ENCODE data around the gene MTMR3.
"Not testable (repeated sequence)": the region's sequence is repeated elsewhere in the genome, so short reads cannot be mapped to it uniquely, and the experiment has no call there.

Gene MTMR3

DNA sequence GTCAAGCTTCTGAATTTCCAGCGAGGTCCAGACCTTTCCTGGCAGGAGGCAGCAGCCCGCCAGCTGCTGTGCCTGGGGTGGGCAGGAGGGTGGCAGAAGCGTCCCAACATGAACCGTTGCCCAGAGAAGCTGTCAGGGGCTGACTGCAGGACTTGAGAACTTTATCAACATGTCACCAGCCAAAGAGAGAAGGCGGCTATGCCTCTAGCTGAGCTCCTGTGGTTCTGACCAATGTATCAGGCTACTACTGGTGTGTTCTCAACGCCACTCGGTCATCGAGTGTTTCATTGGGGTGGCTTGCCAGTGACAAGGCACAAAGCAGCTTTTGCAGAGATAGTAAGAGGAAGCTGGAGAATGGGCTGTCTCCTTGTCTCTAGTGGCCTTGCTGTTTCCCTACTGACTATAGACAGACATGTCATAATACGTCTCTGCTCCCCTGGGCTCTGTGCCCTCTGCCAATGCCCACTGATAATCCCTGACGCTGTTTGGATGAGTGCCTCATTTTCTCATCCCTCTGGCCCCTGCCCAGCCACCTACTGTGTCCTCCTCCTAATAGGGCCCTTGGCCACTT is 27.3 kb upstream of the MTMR3 start:
- Histone ChIP-seq H4K20me1 (ENCODE audit: control insufficient read depth, insufficient read depth, low read depth, low read length) (no peaks in the 10 kb centered on the region), H3K9me2 (replicated peaks; ENCODE audit: control insufficient read depth, low read length) (no peaks in the 10 kb centered on the region), H3K27ac (ENCODE audit: low read depth, low read length) (no peak overlapping the region), H3K4me3 (ENCODE audit: low read length) (no peak overlapping the region), H3K27me3 (ENCODE audit: control insufficient read depth, low read length) (no peaks in the 10 kb centered on the region), H3F3A (ENCODE audit: control insufficient read depth, insufficient read depth) (no peaks in the 10 kb centered on the region), H3K4me1 (ENCODE audit: control insufficient read depth, low read length) (no peaks in the 10 kb centered on the region), H3K79me2 (ENCODE audit: control insufficient read depth, low read length) (no peaks in the 10 kb centered on the region), H3K36me3 (ENCODE audit: control insufficient read depth, low read length) (no peaks in the 10 kb centered on the region), H3K9me3 (ENCODE audit: control insufficient read depth, insufficient read depth, low read length) (no peaks in the 10 kb centered on the region), H3K4me2 (ENCODE audit: low read length) (no peak overlapping the region)
- TF ChIP-seq, protein P1, sequence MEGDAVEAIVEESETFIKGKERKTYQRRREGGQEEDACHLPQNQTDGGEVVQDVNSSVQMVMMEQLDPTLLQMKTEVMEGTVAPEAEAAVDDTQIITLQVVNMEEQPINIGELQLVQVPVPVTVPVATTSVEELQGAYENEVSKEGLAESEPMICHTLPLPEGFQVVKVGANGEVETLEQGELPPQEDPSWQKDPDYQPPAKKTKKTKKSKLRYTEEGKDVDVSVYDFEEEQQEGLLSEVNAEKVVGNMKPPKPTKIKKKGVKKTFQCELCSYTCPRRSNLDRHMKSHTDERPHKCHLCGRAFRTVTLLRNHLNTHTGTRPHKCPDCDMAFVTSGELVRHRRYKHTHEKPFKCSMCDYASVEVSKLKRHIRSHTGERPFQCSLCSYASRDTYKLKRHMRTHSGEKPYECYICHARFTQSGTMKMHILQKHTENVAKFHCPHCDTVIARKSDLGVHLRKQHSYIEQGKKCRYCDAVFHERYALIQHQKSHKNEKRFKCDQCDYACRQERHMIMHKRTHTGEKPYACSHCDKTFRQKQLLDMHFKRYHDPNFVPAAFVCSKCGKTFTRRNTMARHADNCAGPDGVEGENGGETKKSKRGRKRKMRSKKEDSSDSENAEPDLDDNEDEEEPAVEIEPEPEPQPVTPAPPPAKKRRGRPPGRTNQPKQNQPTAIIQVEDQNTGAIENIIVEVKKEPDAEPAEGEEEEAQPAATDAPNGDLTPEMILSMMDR (IDR thresholded peaks at IDR 0.05; ENCODE audit: low read depth, low read length, poor library complexity, severe bottlenecking): no peak
- TF ChIP-seq EZH2phosphoT487 (IDR thresholded peaks at IDR 0.05; ENCODE audit: borderline replicate concordance, low read length): no peak

DNA sequence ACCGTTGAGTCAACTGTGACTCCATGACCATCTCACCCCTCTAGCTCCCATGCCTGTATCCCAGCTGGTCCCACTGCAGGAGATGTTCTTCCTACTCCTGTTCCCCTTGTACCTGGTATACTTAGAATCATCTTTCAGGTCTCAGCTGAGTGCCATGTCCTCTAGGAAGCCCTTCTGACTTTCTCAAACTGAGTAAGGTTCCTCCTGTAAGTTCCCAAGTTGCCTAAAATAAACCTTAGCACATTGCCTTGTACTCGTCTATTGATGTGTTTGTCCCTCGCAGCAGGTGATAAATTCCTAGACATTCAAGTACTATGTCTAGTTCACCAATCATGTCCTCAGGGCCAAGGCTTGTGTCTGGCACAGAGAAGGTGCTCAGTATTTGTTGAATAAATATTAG is 26.5 kb upstream of the MTMR3 start:
- H3K27me3 ChIP-seq (ENCODE audit: control insufficient read depth, low read length): no peaks in the 10 kb centered on the region
- H3K4me2 ChIP-seq (ENCODE audit: low read length): no peak overlapping the region
- H3K9me3 ChIP-seq (ENCODE audit: control insufficient read depth, insufficient read depth, low read length): no peaks in the 10 kb centered on the region
- no peaks in the 10 kb centered on the region for H3K4me1 ChIP-seq (ENCODE audit: control insufficient read depth, low read length)
- H3K9me2 ChIP-seq (replicated peaks; ENCODE audit: control insufficient read depth, low read length): no peaks in the 10 kb centered on the region
- H3K36me3 ChIP-seq (ENCODE audit: control insufficient read depth, low read length): no peaks in the 10 kb centered on the region
- no peaks in the 10 kb centered on the region for H4K20me1 ChIP-seq (ENCODE audit: control insufficient read depth, insufficient read depth, low read depth, low read length)
- H3K27ac ChIP-seq (ENCODE audit: low read depth, low read length): no peak overlapping the region
- no peak overlapping the region for H3K4me3 ChIP-seq (ENCODE audit: low read length)
- H3F3A ChIP-seq (ENCODE audit: control insufficient read depth, insufficient read depth): no peaks in the 10 kb centered on the region
- TF ChIP-seq EZH2phosphoT487 (IDR thresholded peaks at IDR 0.05; ENCODE audit: borderline replicate concordance, low read length): no peak
- TF ChIP-seq, protein P1 (IDR thresholded peaks at IDR 0.05; ENCODE audit: low read depth, low read length, poor library complexity, severe bottlenecking): no peak
- H3K79me2 ChIP-seq (ENCODE audit: control insufficient read depth, low read length): no peaks in the 10 kb centered on the region

DNA sequence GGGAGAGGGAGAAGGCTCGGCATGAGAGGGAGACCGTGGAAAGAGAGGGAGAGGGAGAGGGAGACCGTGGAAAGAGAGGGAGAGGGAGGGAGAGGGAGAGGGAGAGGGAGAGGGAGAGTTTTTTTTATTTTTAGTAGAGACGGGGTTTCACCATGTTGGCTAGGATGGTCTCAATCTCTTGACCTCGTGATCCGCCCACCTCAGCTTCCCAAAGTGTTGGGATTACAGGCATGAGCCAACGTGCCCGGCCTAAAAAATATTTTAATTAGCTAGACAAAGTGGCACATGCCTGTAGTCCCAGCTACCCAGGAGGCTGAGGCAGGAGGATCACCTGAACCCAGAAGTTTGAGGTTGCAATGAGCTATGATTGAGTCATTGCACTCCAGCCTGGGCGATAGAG is 23.9 kb upstream of the MTMR3 start:
- not testable (repeated sequence) for H3K36me3 ChIP-seq (ENCODE audit: control insufficient read depth, low read length); H3K79me2 ChIP-seq (ENCODE audit: control insufficient read depth, low read length); H3K9me3 ChIP-seq (ENCODE audit: control insufficient read depth, insufficient read depth, low read length); H3K4me3 ChIP-seq (ENCODE audit: low read length); H4K20me1 ChIP-seq (ENCODE audit: control insufficient read depth, insufficient read depth, low read depth, low read length); H3K4me2 ChIP-seq (ENCODE audit: low read length); H3K27me3 ChIP-seq (ENCODE audit: control insufficient read depth, low read length); H3K27ac ChIP-seq (ENCODE audit: low read depth, low read length); H3K4me1 ChIP-seq (ENCODE audit: control insufficient read depth, low read length); H3F3A ChIP-seq (ENCODE audit: control insufficient read depth, insufficient read depth); H3K9me2 ChIP-seq (replicated peaks; ENCODE audit: control insufficient read depth, low read length)

DNA sequence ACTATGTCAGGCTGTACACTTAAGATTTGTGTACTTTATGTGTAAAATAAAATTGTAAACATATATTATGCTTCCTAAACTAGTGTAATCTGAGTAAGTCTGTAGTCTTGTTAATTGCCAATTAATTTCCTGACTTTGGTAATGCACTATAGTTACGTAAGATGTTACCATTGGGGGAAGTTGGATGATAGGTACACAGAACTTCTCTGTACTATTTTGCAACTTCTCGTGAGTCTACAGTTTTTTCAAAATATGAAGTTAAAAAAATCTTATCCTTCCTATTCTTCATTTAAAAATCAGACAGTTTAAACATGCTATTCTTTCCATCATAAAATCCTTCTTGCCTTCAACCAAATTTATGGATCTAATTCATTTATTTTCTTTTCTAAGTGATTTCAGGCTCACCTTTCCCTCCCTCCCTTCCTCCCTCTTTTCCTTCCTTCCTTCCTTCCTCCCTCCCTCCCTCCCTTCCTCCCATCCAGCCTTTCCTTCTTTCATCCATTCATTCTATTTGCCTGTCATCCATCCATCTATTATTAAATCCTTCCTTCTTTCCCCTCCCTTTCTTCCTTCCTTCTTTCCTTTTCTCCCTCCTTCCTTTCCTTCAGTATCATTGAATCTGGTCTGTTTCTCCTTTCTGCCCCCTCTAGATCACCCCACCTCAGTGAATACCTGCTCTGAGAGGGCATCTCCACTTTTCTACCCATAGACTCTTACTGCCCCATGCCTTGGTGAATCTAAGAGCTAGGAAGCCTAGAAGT is 22.8 kb upstream of the MTMR3 start:
- Histone ChIP-seq H3K9me2 (replicated peaks; ENCODE audit: control insufficient read depth, low read length) (no peaks in the 10 kb centered on the region), H3K27ac (ENCODE audit: low read depth, low read length) (no peak overlapping the region), H3F3A (ENCODE audit: control insufficient read depth, insufficient read depth) (no peaks in the 10 kb centered on the region), H4K20me1 (ENCODE audit: control insufficient read depth, insufficient read depth, low read depth, low read length) (no peaks in the 10 kb centered on the region), H3K79me2 (ENCODE audit: control insufficient read depth, low read length) (no peaks in the 10 kb centered on the region), H3K9me3 (ENCODE audit: control insufficient read depth, insufficient read depth, low read length) (no peaks in the 10 kb centered on the region), H3K4me2 (ENCODE audit: low read length) (no peak overlapping the region), H3K4me3 (ENCODE audit: low read length) (no peak overlapping the region), H3K27me3 (ENCODE audit: control insufficient read depth, low read length) (no peaks in the 10 kb centered on the region), H3K36me3 (ENCODE audit: control insufficient read depth, low read length) (no peaks in the 10 kb centered on the region), H3K4me1 (ENCODE audit: control insufficient read depth, low read length) (no peaks in the 10 kb centered on the region)
- TF ChIP-seq EZH2phosphoT487 (IDR thresholded peaks at IDR 0.05; ENCODE audit: borderline replicate concordance, low read length): no peak
- TF ChIP-seq, protein P1 (IDR thresholded peaks at IDR 0.05; ENCODE audit: low read depth, low read length, poor library complexity, severe bottlenecking): no peak

Data from DOHH2 (cell line).